Muscle layer of colon (tissue), 2 donors: Measurements from ENCODE around the gene GALNT14.

Experiments
- H3K27ac ChIP-seq: one replicate; pipeline ENCODE4 v1.7.0; 2013; ENCODE audit warnings: low read depth, mild to moderate bottlenecking, low read length, moderate library complexity
- H3K27me3 ChIP-seq, 2 donors: one replicate each; pipeline ENCODE4 v1.7.0; 2013; ENCODE audit warnings: low read length in 2 of 2, mild to moderate bottlenecking in 2 of 2; ENCODE audit not compliant: insufficient read depth in 2 of 2, control insufficient read depth in 1 of 2
- H3K36me3 ChIP-seq: one replicate; pipeline ENCODE4 v1.7.0; 2013; ENCODE audit warnings: mild to moderate bottlenecking, low read length; ENCODE audit not compliant: insufficient read depth
- H3K4me1 ChIP-seq: one replicate; pipeline ENCODE4 v1.7.0; 2013; ENCODE audit warnings: mild to moderate bottlenecking, low read length; ENCODE audit not compliant: insufficient read depth
- H3K4me3 ChIP-seq, 2 donors: one replicate each; pipeline ENCODE4 v1.7.0; 2013; ENCODE audit warnings: low read length in 2 of 2, low read depth in 1 of 2, mild to moderate bottlenecking in 1 of 2, moderate library complexity in 1 of 2
- H3K9ac ChIP-seq: one replicate; pipeline ENCODE4 v1.7.0; 2013; ENCODE audit warnings: low read length
- H3K9me3 ChIP-seq: one replicate; pipeline ENCODE4 v1.7.0; 2013; ENCODE audit warnings: mild to moderate bottlenecking, low read length
- donor health status: abdominal sarcoma.
- donor health status: Adenocarcinoma of cecum.

The GALNT14 gene

DNA sequence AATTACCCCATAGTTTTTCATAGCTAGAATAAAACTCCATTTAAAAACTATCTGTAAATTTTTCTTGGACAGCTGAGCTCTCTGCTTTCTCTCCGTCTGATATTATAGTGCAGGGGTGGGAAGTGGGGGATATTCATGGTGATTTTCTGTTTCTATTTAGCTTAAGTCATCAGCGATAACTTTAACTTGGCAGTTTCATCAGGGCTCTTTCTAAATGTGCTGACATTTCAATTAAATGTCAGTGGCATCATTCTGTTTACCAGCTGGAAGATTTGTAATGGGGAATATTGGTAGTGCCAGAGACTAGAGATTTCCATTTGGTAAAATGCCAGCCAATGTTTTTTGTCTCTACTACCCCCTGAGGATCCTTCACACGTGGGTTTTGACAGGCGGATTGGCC is 277.5 kb downstream of the GALNT14 start:
- Histone ChIP-seq H3K27ac (no peak overlapping the region), H3K4me3 (no peak overlapping the region), H3K36me3 (no peaks in the 10 kb centered on the region), H3K4me1 (no peaks in the 10 kb centered on the region), H3K9ac (no peak overlapping the region), H3K9me3 (no peaks in the 10 kb centered on the region), H3K27me3 (no peaks in the 10 kb centered on the region)
